IMR-90 (cell line): Measurements from ENCODE around the gene ZNF451. TPM values are rescaled to one million over a fixed set of nuclear protein-coding genes. Genes with fewer than 3 reads are reported as not detected.
A peak's percentile ranks its signal among the peaks of the same experiment; 100 is the strongest.

Experiments
- ATAC-seq: fragments of 200-7000 bp; cut with Tn5 transposase; 2 replicates; pipeline ENCODE4 v1.9.1; 2020; ENCODE audit warnings: low read depth, mild to moderate bottlenecking, moderate library complexity
- BruUV-seq: library from RNA; stranded (reverse); fragments of 400-500 nt; replicated peaks from 2 replicates; lab custom pipeline; 2021; lab: Mats Ljungman, UMichigan
- CTCF ChIA-PET: fragments of 300-600 bp; formaldehyde crosslinking; extraction: SDS; loops from one replicate; lab custom pipeline; 2021; ENCODE audit warnings: antibody characterized with exemption; lab: Yijun Ruan, JAX
- POLR2A ChIA-PET: fragments of 300-600 bp; sonication (Branson Sonifier 250); formaldehyde crosslinking; loops from one replicate; lab custom pipeline; 2022; ENCODE audit warnings: antibody characterized with exemption; ENCODE audit not compliant: unreplicated experiment; lab: Charles Lee
- DNase-seq: peaks from one replicate; pipeline ENCODE4 v3.0.0; 2013
- H2AFZ ChIP-seq: replicated peaks from 2 replicates; pipeline ENCODE3; 2013; ENCODE audit warnings: low read length, mild to moderate bottlenecking; ENCODE audit not compliant: poor library complexity
- H2AK5ac ChIP-seq: 2 replicates; pipeline ENCODE4 v1.6.1; 2013; ENCODE audit warnings: low read depth, low read length, inconsistent platforms
- H2AK9ac ChIP-seq: replicated peaks from 2 replicates; pipeline ENCODE3; 2013; ENCODE audit warnings: mild to moderate bottlenecking, low read depth, low read length, moderate library complexity; ENCODE audit not compliant: poor library complexity
- H2BK120ac ChIP-seq: 2 replicates; pipeline ENCODE4 v1.6.1; 2013; ENCODE audit warnings: low read depth, low read length, inconsistent platforms
- H2BK15ac ChIP-seq: 3 replicates; pipeline ENCODE4 v1.6.1; 2013; ENCODE audit warnings: low read depth, low read length, inconsistent platforms
- H2BK20ac ChIP-seq: 2 replicates; pipeline ENCODE4 v1.6.1; 2013; ENCODE audit warnings: low read depth, mild to moderate bottlenecking, inconsistent platforms, low read length, moderate library complexity
- H2BK5ac ChIP-seq: 2 replicates; pipeline ENCODE4 v1.6.1; 2013; ENCODE audit warnings: mild to moderate bottlenecking, low read depth, low read length, inconsistent platforms; ENCODE audit not compliant: poor library complexity, severe bottlenecking
- H3K14ac ChIP-seq: replicated peaks from 2 replicates; pipeline ENCODE4 v1.6.1; 2013; ENCODE audit warnings: low read depth, low read length, inconsistent platforms
- H3K18ac ChIP-seq: 2 replicates; pipeline ENCODE4 v1.6.1; 2013; ENCODE audit warnings: low read depth, low read length, control low read depth
- H3K23ac ChIP-seq: 2 replicates; pipeline ENCODE4 v1.6.1; 2013; ENCODE audit warnings: low read depth, low read length, inconsistent platforms
- H3K27ac ChIP-seq: 2 replicates; pipeline ENCODE4 v1.5.1; 2013; ENCODE audit warnings: mild to moderate bottlenecking, control low read depth, low read length; ENCODE audit not compliant: insufficient read depth
- H3K27me3 ChIP-seq: 2 replicates; pipeline ENCODE4 v1.6.1; 2013; ENCODE audit warnings: low read length; ENCODE audit not compliant: control insufficient read depth, insufficient read depth
- H3K36me3 ChIP-seq: 2 replicates; pipeline ENCODE4 v1.6.1; 2013; ENCODE audit warnings: low read length, mixed read lengths; ENCODE audit not compliant: control insufficient read depth, insufficient read depth
- H3K4ac ChIP-seq: 2 replicates; pipeline ENCODE4 v1.6.1; 2013; ENCODE audit warnings: low read depth, low read length, inconsistent platforms
- H3K4me1 ChIP-seq: 2 replicates; pipeline ENCODE4 v1.6.1; 2013; ENCODE audit warnings: low read length, mixed read lengths; ENCODE audit not compliant: control insufficient read depth, insufficient read depth
- H3K4me2 ChIP-seq: 2 replicates; pipeline ENCODE4 v1.6.1; 2013; ENCODE audit warnings: low read depth, mild to moderate bottlenecking, control low read depth, low read length, moderate library complexity
- H3K4me3 ChIP-seq: 2 replicates; pipeline ENCODE4 v1.5.1; 2013; ENCODE audit warnings: low read depth, mild to moderate bottlenecking, control low read depth, low read length, moderate library complexity; ENCODE audit not compliant: insufficient read depth
- H3K56ac ChIP-seq: 2 replicates; pipeline ENCODE4 v1.6.1; 2013; ENCODE audit warnings: low read length, inconsistent platforms; ENCODE audit not compliant: insufficient read depth; ENCODE audit errors: extremely low read depth
- H3K79me1 ChIP-seq, 2 experiments: 2 replicates each; pipeline ENCODE4 v1.6.1; 2013; ENCODE audit warnings: low read length in 2 of 2, inconsistent platforms in 1 of 2, low read depth in 1 of 2
- H3K9ac ChIP-seq: 2 replicates; pipeline ENCODE4 v1.6.1; 2013; ENCODE audit warnings: low read depth, low read length, control low read depth
- H3K9me1 ChIP-seq: 2 replicates; pipeline ENCODE4 v1.6.1; 2013; ENCODE audit warnings: low read length, inconsistent platforms; ENCODE audit not compliant: insufficient read depth
- H3K9me3 ChIP-seq: 2 replicates; pipeline ENCODE4 v1.6.1; 2013; ENCODE audit warnings: low read length; ENCODE audit not compliant: control insufficient read depth, insufficient read depth
- H4K20me1 ChIP-seq: 2 replicates; pipeline ENCODE4 v1.6.1; 2013; ENCODE audit warnings: low read length, inconsistent platforms; ENCODE audit not compliant: insufficient read depth
- H4K5ac ChIP-seq: 2 replicates; pipeline ENCODE4 v1.6.1; 2013; ENCODE audit warnings: mild to moderate bottlenecking, low read depth, low read length, control low read depth
- H4K8ac ChIP-seq, 2 experiments: 2 replicates each; pipeline ENCODE4 v1.6.1; 2013; ENCODE audit warnings: low read depth in 2 of 2, low read length in 2 of 2, control low read depth in 1 of 2, inconsistent platforms in 1 of 2
- H4K91ac ChIP-seq: 2 replicates; pipeline ENCODE4 v1.6.1; 2013; ENCODE audit warnings: low read depth, low read length, inconsistent platforms; ENCODE audit not compliant: insufficient read depth
- BHLHE40 ChIP-seq: fragments of 150-350 bp; IDR thresholded peaks from 2 replicates; pipeline ENCODE4 v1.6.1; 2016; ENCODE audit warnings: mild to moderate bottlenecking, low read depth, low read length
- CEBPB ChIP-seq: IDR thresholded peaks from 2 replicates; pipeline ENCODE4 v1.6.1; 2012; ENCODE audit warnings: low read depth, low read length, improper control_type of control experiment
- CHD1 ChIP-seq: IDR thresholded peaks from 2 replicates; pipeline ENCODE4 v1.6.1; 2012; ENCODE audit warnings: low read depth, low read length, improper control_type of control experiment
- FOS ChIP-seq: fragments of 150-350 bp; IDR thresholded peaks from 2 replicates; pipeline ENCODE4 v1.6.1; 2016; ENCODE audit warnings: low read depth, low read length
- MAFK ChIP-seq: IDR thresholded peaks from 2 replicates; pipeline ENCODE4 v1.6.1; 2012; ENCODE audit warnings: low read depth, low read length, improper control_type of control experiment
- MAZ ChIP-seq: IDR thresholded peaks from 2 replicates; pipeline ENCODE4 v1.6.1; 2012; ENCODE audit warnings: low read depth, mild to moderate bottlenecking, low read length, improper control_type of control experiment, moderate library complexity, borderline replicate concordance
- MXI1 ChIP-seq: IDR thresholded peaks from 2 replicates; pipeline ENCODE4 v1.6.1; 2012; ENCODE audit warnings: low read depth, mild to moderate bottlenecking, low read length, moderate library complexity, borderline replicate concordance
- NFE2L2 ChIP-seq: fragments of 150-350 bp; IDR thresholded peaks from 2 replicates; pipeline ENCODE4 v1.6.1; 2016; ENCODE audit warnings: low read depth, mild to moderate bottlenecking, low read length
- POLR2A ChIP-seq: IDR thresholded peaks from 2 replicates; pipeline ENCODE4 v1.6.1; 2012; ENCODE audit warnings: mild to moderate bottlenecking, low read depth, low read length
- RAD21 ChIP-seq: IDR thresholded peaks from 2 replicates; pipeline ENCODE4 v1.6.1; 2012; ENCODE audit warnings: low read length, improper control_type of control experiment
- RCOR1 ChIP-seq: IDR thresholded peaks from 2 replicates; pipeline ENCODE4 v1.6.1; 2012; ENCODE audit warnings: mild to moderate bottlenecking, low read length, improper control_type of control experiment; ENCODE audit not compliant: insufficient replicate concordance
- RFX5 ChIP-seq: IDR thresholded peaks from 2 replicates; pipeline ENCODE4 v1.8.0; 2012; ENCODE audit warnings: low read depth, mild to moderate bottlenecking, low read length, moderate library complexity
- SMC3 ChIP-seq: fragments of 150-350 bp; IDR thresholded peaks from 2 replicates; pipeline ENCODE4 v1.6.1; 2016; ENCODE audit warnings: low read depth, mild to moderate bottlenecking, antibody characterized with exemption, low read length, moderate library complexity
- WGBS, 2 experiments: methylation state at CpG; one replicate each; pipeline versions ENCODE4 v1.1.5 to v1.1.7; 2013; ENCODE audit warnings: missing lambda C conversion rate in 2 of 2; ENCODE audit not compliant: insufficient read length in 1 of 2; ENCODE audit errors: extremely low coverage in 2 of 2; 5-methylcytosine and 5-hydroxymethylcytosine counted together
- dilution Hi-C: fragments of 300-500 bp; cut with HindIII; formaldehyde crosslinking; loops from one replicate; pipeline ENCODE4 v1.14.3; 2018; ENCODE audit warnings: low sequenced_read_pairs; ENCODE audit not compliant: unreplicated experiment
- in situ Hi-C: fragments of 300-500 bp; cut with MboI; formaldehyde crosslinking; loops from 3 replicates; pipeline ENCODE4 v1.14.3; 2019; ENCODE audit warnings: low sequenced_read_pairs, inconsistent platforms, mixed read lengths
- intact Hi-C: fragments of 100-400 bp; cut with micrococcal nuclease; formaldehyde crosslinking; loops from 2 replicates; pipeline ENCODE4 v1.10.0; 2022
- polyA plus RNA-seq, 3 experiments: library from polyadenylated mRNA; depleted of rRNA; stranded (reverse); fragments of >200 nt; gene quantifications; 2 replicates each; pipeline ENCODE4 v1.2.3, GENCODE V29; 2012; ENCODE audit warnings: low replicate concordance in 1 of 3
- total RNA-seq: library from RNA; depleted of rRNA; stranded (reverse); fragments of >200 nt; gene quantifications from 2 replicates; pipeline ENCODE4 v1.2.3, GENCODE V29; 2012
- TF ChIP-seq, protein P1 (sequence below): conservative IDR thresholded peaks from 2 replicates; pipeline ENCODE4 v1.5.1; 2012; ENCODE audit warnings: mild to moderate bottlenecking, low read depth, low read length, improper control_type of control experiment
- TF ChIP-seq, protein P2 (sequence below): fragments of 150-350 bp; IDR thresholded peaks from 2 replicates; pipeline ENCODE4 v1.6.1; 2017; ENCODE audit warnings: mild to moderate bottlenecking, antibody characterized with exemption, low read length, low read depth
- TF ChIP-seq, protein P3 (sequence below): fragments of 150-350 bp; IDR thresholded peaks from 2 replicates; pipeline ENCODE4 v1.6.1; 2016; ENCODE audit warnings: low read depth, mild to moderate bottlenecking, low read length, moderate library complexity, borderline replicate concordance

Gene ZNF451
- total and polyA plus RNA-seq, 2 of the 4 experiments (the other 2 are of a cell fraction): 10.0 to 48.6 TPM

DNA sequence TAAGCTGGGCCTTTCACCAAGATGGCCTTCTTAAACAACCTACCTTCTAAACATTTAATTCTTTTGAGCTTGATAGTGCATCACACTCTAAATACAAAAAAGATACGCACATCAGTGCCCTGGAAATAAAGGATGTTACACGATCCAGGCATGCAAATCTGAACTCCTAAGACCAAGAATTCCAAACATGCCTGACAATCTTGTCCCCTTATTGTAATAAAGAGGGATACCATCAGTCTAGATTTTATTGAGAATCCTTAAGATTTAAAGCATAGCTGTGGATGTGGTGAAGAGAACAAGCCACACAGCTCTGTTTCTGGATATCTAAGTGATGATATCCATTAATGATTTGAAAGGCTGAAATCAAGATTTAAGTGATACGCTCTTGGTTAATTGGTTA, 13.0 kb downstream of the ZNF451 start:
- Histone ChIP-seq H3K4ac (no peak overlapping the region), H2BK5ac (peak overlapping the region; percentile 6), H3K4me1 (no peaks in the 10 kb centered on the region; the same call in 1 of the 2 replicates), H3K27ac (no peak overlapping the region), H3K56ac (no peak overlapping the region), H3K36me3 (peaks cover 25% of the 10 kb centered on the region), H4K20me1 (peaks cover 18% of the 10 kb centered on the region), H3K9me1 (no peaks in the 10 kb centered on the region), H3K4me2 (no peak overlapping the region), H3K9me3 (no peaks in the 10 kb centered on the region), H2BK15ac (no peak overlapping the region), H4K91ac (no peak overlapping the region), H3K27me3 (no peaks in the 10 kb centered on the region), H2AK9ac (no peak overlapping the region), H2AFZ (no peak overlapping the region), H3K9ac (no peak overlapping the region), H2BK20ac (no peak overlapping the region), H4K8ac (no peak overlapping the region), H4K5ac (no peak overlapping the region), H3K14ac (no peak overlapping the region), H3K18ac (no peak overlapping the region), H2AK5ac (no peak overlapping the region), H3K23ac (no peak overlapping the region), H2BK120ac (no peak overlapping the region), H3K79me1 (peaks cover 46 to 56% of the 10 kb centered on the region in 2 experiments), H3K4me3 (no peak overlapping the region)
- in situ Hi-C loops (no loop called here), intact Hi-C loops (no loop called here), dilution Hi-C loops (no loop called here)
- CTCF ChIA-PET: no interaction called here
- ATAC-seq (no peak; the same call in 1 of the 2 replicates), DNase-seq (peak; percentile 4)
- no TSS peak for BruUV-seq
- no CpG with 5 or more reads among the region's 3 CpGs for WGBS, 2 experiments
- POLR2A ChIA-PET: interaction anchor here (0.5 kb wide), 1 partner anchor 11 kb away, joined by 6 read pairs; no protein-coding TSS in a partner anchor
- TF ChIP-seq RCOR1 (no peak), MAFK (no peak), NFE2L2 (no peak), CEBPB (no peak), MAZ (no peak), SMC3 (no peak), FOS (no peak), RFX5 (no peak), MXI1 (no peak), BHLHE40 (no peak), POLR2A (no peak), CHD1 (no peak), RAD21 (no peak)
- TF ChIP-seq, protein P1, sequence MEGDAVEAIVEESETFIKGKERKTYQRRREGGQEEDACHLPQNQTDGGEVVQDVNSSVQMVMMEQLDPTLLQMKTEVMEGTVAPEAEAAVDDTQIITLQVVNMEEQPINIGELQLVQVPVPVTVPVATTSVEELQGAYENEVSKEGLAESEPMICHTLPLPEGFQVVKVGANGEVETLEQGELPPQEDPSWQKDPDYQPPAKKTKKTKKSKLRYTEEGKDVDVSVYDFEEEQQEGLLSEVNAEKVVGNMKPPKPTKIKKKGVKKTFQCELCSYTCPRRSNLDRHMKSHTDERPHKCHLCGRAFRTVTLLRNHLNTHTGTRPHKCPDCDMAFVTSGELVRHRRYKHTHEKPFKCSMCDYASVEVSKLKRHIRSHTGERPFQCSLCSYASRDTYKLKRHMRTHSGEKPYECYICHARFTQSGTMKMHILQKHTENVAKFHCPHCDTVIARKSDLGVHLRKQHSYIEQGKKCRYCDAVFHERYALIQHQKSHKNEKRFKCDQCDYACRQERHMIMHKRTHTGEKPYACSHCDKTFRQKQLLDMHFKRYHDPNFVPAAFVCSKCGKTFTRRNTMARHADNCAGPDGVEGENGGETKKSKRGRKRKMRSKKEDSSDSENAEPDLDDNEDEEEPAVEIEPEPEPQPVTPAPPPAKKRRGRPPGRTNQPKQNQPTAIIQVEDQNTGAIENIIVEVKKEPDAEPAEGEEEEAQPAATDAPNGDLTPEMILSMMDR: no peak
- TF ChIP-seq, protein P2, sequence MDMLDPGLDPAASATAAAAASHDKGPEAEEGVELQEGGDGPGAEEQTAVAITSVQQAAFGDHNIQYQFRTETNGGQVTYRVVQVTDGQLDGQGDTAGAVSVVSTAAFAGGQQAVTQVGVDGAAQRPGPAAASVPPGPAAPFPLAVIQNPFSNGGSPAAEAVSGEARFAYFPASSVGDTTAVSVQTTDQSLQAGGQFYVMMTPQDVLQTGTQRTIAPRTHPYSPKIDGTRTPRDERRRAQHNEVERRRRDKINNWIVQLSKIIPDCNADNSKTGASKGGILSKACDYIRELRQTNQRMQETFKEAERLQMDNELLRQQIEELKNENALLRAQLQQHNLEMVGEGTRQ: no peak
- TF ChIP-seq, protein P3, sequence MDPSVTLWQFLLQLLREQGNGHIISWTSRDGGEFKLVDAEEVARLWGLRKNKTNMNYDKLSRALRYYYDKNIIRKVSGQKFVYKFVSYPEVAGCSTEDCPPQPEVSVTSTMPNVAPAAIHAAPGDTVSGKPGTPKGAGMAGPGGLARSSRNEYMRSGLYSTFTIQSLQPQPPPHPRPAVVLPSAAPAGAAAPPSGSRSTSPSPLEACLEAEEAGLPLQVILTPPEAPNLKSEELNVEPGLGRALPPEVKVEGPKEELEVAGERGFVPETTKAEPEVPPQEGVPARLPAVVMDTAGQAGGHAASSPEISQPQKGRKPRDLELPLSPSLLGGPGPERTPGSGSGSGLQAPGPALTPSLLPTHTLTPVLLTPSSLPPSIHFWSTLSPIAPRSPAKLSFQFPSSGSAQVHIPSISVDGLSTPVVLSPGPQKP: no peak
